ENCODE data around the gene TEX2. TPM values are rescaled to one million over a fixed set of nuclear protein-coding genes. Genes with fewer than 3 reads are reported as not detected.

TEX2 gene
- total and polyA plus RNA-seq, 2 of the 13 experiments (the other 11 are each of a cell fraction or from before 2014, with no cell fraction given): 21.4 to 37.7 TPM

DNA sequence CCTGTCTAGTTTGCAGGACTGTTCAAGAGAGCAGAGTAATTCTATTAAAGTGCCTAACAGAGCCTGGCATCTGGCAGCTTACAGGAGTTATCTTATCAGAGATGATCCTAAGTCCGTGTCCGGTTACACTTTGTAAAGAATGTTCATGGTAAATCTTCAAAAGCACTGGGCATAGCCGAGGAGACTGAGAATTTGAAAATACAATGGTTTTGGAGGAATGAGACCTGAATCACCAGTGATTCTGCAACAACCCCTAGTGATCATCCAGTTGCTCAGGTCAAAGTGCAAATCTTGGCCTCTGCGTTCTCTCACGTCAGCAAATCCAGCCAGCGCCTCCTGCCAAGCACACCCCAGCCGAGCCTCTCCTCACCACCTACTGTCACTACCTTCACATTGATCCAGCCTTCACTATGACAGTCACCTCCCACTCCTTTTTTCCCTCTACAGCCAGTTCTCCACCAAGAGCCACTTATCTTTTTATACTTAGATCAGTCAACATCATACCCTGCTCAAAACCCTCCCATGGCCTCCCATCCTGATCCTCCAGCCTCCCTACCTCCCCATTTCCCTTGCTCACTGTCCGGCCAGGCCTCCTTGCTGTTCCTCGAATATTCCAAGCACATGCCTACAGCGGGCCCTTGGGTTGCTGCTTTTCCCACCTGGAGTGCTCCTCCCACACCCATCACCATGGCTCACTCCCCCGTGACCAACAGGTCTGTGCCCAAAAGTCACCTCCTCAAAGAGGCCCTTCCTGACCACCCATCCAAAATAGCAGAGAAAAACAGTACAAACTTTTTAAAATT, 75.8 kb downstream of the TEX2 start (continued):
- TF ChIP-seq JARID2 (CRISPR knock-in tag; IDR thresholded peaks at IDR 0.05; ENCODE audit: insufficient replicate concordance) (no peak), ASH2L (IDR thresholded peaks at IDR 0.05; ENCODE audit: insufficient read length, low read depth, low read length) (peak; percentile 66), IRX3 (CRISPR knock-in tag; IDR thresholded peaks at IDR 0.05; ENCODE audit: borderline replicate concordance, low read depth) (no peak), ZNF780A (CRISPR knock-in tag; IDR thresholded peaks at IDR 0.05) (no peak), CENPT (CRISPR knock-in tag; IDR thresholded peaks at IDR 0.05; ENCODE audit: low read depth) (no peak), EHMT2 (IDR thresholded peaks at IDR 0.05; ENCODE audit: borderline replicate concordance, low read depth, low read length) (no peak), ATF7-NPFF (CRISPR knock-in tag; IDR thresholded peaks at IDR 0.05; ENCODE audit: low read depth) (no peak), HNF4A (CRISPR knock-in tag; IDR thresholded peaks at IDR 0.05) (peak; percentile 90), ZFAT (CRISPR knock-in tag; conservative IDR thresholded peaks at IDR 0.05) (no peak), ZNF282 (IDR thresholded peaks at IDR 0.05; ENCODE audit: partially characterized antibody) (no peak), NR2F2 (IDR thresholded peaks at IDR 0.05; ENCODE audit: borderline replicate concordance, low read depth) (peak; percentile 52; the same call in 1 of the 2 replicates), KDM4B (CRISPR knock-in tag; IDR thresholded peaks at IDR 0.05) (no peak), MED8 (CRISPR knock-in tag; IDR thresholded peaks at IDR 0.05; ENCODE audit: insufficient replicate concordance) (no peak), PAWR (CRISPR knock-in tag; IDR thresholded peaks at IDR 0.05; ENCODE audit: borderline replicate concordance) (no peak), HOXA7 (CRISPR knock-in tag; IDR thresholded peaks at IDR 0.05) (no peak), ISX (CRISPR knock-in tag; conservative IDR thresholded peaks at IDR 0.05) (no peak)
- TF ChIP-seq, protein P1, sequence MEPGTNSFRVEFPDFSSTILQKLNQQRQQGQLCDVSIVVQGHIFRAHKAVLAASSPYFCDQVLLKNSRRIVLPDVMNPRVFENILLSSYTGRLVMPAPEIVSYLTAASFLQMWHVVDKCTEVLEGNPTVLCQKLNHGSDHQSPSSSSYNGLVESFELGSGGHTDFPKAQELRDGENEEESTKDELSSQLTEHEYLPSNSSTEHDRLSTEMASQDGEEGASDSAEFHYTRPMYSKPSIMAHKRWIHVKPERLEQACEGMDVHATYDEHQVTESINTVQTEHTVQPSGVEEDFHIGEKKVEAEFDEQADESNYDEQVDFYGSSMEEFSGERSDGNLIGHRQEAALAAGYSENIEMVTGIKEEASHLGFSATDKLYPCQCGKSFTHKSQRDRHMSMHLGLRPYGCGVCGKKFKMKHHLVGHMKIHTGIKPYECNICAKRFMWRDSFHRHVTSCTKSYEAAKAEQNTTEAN (CRISPR knock-in tag; conservative IDR thresholded peaks at IDR 0.05): 0 out of 2 replicates have a peak, but pooled peaks have one; percentile 42
- TF ChIP-seq, protein P2, sequence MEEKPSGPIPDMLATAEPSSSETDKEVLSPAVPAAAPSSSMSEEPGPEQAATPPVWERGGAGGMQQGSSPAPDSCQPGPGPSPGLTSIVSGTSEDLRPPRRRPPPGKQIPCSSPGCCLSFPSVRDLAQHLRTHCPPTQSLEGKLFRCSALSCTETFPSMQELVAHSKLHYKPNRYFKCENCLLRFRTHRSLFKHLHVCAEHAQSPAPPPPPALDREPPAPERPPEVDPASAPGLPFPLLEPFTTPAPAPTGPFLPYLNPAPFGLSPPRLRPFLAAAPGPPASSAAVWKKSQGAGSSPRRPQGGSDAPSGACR (CRISPR knock-in tag; IDR thresholded peaks at IDR 0.05): 0 out of 2 replicates have a peak, but pooled peaks have one; percentile 60
- TF ChIP-seq, protein P3, sequence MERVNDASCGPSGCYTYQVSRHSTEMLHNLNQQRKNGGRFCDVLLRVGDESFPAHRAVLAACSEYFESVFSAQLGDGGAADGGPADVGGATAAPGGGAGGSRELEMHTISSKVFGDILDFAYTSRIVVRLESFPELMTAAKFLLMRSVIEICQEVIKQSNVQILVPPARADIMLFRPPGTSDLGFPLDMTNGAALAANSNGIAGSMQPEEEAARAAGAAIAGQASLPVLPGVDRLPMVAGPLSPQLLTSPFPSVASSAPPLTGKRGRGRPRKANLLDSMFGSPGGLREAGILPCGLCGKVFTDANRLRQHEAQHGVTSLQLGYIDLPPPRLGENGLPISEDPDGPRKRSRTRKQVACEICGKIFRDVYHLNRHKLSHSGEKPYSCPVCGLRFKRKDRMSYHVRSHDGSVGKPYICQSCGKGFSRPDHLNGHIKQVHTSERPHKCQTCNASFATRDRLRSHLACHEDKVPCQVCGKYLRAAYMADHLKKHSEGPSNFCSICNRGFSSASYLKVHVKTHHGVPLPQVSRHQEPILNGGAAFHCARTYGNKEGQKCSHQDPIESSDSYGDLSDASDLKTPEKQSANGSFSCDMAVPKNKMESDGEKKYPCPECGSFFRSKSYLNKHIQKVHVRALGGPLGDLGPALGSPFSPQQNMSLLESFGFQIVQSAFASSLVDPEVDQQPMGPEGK (CRISPR knock-in tag; IDR thresholded peaks at IDR 0.05): no peak
- TF ChIP-seq, protein P4, sequence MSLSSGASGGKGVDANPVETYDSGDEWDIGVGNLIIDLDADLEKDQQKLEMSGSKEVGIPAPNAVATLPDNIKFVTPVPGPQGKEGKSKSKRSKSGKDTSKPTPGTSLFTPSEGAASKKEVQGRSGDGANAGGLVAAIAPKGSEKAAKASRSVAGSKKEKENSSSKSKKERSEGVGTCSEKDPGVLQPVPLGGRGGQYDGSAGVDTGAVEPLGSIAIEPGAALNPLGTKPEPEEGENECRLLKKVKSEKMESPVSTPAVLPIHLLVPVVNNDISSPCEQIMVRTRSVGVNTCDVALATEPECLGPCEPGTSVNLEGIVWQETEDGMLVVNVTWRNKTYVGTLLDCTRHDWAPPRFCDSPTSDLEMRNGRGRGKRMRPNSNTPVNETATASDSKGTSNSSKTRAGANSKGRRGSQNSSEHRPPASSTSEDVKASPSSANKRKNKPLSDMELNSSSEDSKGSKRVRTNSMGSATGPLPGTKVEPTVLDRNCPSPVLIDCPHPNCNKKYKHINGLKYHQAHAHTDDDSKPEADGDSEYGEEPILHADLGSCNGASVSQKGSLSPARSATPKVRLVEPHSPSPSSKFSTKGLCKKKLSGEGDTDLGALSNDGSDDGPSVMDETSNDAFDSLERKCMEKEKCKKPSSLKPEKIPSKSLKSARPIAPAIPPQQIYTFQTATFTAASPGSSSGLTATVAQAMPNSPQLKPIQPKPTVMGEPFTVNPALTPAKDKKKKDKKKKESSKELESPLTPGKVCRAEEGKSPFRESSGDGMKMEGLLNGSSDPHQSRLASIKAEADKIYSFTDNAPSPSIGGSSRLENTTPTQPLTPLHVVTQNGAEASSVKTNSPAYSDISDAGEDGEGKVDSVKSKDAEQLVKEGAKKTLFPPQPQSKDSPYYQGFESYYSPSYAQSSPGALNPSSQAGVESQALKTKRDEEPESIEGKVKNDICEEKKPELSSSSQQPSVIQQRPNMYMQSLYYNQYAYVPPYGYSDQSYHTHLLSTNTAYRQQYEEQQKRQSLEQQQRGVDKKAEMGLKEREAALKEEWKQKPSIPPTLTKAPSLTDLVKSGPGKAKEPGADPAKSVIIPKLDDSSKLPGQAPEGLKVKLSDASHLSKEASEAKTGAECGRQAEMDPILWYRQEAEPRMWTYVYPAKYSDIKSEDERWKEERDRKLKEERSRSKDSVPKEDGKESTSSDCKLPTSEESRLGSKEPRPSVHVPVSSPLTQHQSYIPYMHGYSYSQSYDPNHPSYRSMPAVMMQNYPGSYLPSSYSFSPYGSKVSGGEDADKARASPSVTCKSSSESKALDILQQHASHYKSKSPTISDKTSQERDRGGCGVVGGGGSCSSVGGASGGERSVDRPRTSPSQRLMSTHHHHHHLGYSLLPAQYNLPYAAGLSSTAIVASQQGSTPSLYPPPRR (CRISPR knock-in tag; IDR thresholded peaks at IDR 0.05; ENCODE audit: borderline replicate concordance): peak; percentile 50; the same call in 1 of the 2 replicates

Measured in HepG2 (cell line).